ENCODE results near the gene FBXL14.

The FBXL14 gene

GRCh38 chr12:1592444-1593173 lies 1.8 kb downstream of the FBXL14 start:
- peak; percentile 84 for DNase-seq

DNA sequence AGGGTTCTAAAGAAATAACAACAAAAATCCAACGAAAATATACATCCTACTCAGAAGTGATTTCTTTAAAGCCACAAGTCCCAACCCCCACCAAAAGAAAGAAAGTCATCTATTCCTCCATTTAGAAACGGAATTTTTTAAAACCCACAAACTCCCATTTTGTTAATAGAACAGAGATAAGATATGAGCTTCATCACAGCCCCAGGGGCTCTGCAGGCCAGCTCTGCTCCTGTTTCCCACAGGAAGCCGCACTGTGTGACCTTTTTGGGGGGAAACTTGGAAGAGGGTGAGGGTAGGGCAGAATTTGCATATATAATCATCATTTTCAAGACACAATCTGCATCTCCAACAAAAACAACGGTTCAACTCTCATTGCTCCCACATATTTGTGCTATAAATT lies 2.8 kb downstream of the FBXL14 start:
- no peak for DNase-seq

DNA sequence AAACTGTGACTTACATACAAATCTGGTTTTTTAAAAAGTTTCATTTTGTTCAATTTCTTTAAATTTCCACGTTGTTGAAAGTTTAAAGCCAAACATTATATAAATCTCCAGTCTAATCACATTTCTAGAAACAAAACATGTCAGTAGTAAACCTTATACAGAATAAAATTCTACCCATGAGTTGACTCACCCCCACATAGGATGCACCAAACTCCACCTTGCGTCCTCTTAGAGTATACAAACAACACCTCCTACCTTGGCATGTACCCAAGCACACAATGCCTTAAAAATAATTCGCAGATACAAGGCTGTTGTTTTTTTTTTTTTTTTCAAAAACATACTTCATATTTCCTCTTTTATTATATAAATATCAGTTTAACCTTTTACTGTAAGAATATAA lies 3.3 kb downstream of the FBXL14 start:
- peak; percentile 29 for DNase-seq

DNA sequence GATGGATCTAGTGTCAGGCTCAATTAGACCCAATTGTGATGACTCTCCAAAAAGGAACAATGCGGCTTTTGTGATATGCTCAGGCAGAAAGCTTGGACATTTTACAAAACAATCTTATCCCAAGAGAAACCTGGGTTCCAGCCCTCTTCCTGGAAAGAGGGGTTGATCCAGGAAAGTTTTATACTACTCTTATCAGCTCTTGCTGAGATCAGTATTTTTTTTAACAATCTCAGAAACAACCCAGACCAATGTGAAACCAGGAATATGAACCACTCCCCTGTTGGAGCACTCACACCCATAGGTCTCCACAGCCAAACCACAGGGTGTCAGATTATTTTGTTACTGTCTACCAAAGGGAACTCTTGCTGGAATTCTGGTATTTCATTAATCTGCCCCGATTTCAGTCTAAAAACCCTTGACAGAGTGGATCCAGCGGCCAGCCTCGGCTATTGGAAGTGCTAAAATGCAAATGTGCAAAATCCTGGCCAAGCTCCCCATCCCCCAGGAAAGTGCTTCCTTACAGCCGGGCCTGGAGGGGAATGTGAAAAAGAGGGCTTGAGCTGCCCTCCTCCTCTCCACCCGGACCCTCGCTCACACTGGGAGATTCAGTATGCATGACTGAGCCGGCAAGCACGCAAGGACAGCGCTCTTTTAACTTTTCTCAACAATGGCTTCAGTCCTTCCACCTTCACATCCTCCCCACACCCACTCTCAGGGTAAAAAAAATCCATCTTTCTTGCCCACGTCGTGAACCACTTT lies 4.0 kb downstream of the FBXL14 start:
- DNase-seq, result no peak

DNA sequence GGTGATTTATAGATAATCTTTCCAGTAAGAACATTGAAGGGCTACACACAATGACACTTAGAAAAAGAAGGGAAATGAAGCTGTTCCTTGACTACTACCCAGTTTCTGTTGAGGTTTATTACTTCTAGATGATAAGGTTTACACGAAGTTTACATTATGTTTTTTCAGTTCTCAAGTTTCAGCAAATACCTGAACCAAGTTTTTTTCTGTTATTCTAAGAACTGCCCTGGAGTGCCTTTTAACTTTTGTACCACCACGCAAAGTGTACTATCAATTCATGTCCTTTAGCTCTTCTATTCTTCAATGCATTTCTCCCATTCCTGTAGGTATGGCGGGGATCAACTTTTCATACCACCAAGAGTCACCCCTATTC lies 5.8 kb downstream of the FBXL14 start:
- DNase-seq, result no peak

DNA sequence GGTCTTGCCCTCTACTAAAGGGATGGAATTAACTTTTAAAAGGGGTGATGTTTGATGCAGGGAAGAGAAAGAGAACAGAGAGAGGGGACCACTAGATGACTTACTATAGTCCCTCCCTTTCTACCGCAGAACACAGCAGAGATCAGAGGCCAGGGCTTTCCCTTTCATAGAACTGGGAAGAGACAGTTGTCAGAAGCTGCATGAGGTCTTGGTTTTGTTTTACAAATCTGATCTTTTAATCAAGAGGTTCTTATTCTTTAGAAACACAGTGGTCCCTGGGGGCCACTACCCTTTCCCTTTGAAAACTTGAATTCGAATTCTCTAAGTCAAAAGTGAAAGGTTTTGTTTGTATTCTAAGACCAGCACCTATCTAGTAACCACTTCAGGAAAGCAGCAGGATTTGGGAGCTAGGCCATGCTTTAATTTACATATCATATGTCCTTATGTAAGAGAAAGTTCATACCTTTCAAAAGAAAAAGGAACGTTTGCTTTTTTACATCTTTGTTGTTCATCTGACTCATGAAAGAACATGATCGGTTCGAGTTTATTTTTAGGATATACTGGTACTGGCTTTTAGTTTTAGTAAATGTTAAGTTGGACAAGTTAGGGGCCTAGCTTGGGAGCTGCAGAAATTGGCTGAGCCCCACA lies 6.3 kb downstream of the FBXL14 start:
- DNase-seq, result no peak

- DNase-seq, result no peak
Measured at GRCh38 chr12:1584326-1584725, 10.1 kb downstream of the FBXL14 start.

DNA sequence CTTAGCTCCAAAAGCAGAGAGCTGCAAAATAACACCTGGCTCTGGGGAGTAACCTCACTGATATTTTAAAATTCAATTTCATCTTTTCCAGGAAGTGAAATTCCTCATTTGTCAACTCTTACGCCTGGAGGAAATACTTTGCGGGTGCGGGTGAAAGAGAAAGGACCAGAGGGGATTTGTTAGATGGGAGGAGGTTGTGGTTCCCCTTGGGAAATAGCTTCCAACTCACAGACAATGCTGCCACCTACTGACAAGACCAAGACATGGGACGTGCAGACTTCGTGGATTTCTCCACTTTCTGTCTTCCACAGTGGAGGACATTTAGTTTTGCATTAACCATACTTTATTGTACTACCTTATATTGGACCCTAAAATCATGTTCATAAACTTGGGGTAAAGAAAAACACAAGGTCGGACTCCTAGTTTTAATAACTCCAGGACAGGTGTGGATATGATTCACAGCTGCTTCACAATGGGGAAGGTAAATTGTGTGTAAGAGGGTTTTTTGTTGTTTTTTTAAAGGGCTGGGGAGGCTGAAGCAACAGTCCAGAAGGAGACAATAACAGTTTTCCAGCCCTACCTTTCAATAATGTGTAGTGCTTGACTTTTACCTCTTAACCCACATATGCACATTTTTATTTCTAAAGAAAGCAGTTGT lies 10.8 kb downstream of the FBXL14 start:
- DNase-seq, result peak; percentile 96

DNA sequence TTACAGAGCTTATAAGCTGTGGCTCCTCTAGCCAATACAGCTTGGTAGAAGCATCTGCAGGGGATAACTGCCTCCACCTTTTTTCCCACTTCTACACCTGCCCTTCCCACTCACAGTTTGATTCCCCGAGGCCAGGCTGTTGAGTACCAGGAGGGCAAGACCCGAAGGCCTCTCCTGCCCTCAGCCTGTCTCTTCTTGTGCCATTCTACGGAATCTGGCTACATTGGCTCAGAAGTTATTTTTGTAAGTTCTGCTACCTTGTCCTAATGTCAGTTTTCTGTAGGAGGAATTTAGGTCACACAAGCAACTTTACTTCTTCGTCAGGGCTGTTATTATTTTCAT lies 11.7 kb downstream of the FBXL14 start:
- no peak for DNase-seq

DNA sequence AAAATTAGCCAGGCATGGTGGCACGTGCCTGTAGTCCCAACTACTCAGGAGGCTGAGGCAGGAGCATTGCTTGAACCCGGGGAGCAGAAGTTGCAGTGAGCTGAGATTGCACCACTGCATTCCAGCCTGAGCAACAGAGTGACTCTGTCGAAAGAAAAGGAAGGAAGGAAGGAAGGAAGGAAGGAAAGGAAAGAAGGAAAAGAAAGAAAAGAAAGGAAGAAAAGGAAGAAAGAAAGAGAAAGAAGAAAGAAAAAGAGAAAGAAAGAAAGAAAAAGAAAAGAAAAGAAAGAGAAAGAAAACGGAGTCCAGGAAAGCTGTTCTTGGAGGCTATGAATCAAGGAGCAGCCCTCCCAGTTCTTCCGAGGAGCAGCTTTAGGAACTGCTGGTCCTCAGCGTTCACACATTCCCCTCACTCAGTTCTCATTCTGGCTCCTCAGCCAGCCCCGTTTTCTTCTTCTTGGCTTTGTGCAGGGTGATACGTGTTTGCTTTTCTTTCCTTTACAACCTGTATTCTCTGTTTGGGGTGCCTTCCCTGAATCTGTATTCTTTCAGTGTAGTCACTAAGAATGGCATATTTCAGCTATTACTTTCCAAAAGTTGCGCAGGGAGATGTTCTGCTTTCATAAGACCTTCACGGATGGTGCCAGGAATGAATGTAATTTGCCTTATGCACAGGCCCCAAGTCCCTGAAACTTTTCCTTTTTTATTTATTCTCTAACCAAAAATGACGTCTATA lies 12.2 kb downstream of the FBXL14 start:
- DNase-seq, result no peak

DNA sequence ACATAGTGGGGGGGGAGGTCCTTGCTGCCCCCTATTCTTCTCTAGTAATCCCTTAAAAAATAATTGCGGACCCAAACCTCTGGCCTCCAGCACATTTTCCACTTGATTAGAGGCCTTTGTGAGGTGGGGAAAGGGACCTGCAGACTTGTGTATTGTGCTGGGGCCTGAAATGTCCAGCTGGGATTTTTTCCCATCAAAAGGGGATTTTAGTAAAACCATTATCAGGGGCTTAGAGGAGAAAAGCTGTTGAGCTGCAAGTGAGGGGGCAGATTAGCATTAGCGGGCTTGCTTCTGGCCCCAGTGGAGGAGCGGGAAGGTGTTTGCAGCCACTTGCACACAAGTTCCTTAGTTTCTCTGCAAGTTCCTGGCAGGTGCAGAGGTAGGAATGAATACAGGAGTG lies 13.9 kb downstream of the FBXL14 start:
- no peak for DNase-seq

- no peak for DNase-seq
Measured at GRCh38 chr12:1579651-1580435, 14.5 kb downstream of the FBXL14 start.

DNA sequence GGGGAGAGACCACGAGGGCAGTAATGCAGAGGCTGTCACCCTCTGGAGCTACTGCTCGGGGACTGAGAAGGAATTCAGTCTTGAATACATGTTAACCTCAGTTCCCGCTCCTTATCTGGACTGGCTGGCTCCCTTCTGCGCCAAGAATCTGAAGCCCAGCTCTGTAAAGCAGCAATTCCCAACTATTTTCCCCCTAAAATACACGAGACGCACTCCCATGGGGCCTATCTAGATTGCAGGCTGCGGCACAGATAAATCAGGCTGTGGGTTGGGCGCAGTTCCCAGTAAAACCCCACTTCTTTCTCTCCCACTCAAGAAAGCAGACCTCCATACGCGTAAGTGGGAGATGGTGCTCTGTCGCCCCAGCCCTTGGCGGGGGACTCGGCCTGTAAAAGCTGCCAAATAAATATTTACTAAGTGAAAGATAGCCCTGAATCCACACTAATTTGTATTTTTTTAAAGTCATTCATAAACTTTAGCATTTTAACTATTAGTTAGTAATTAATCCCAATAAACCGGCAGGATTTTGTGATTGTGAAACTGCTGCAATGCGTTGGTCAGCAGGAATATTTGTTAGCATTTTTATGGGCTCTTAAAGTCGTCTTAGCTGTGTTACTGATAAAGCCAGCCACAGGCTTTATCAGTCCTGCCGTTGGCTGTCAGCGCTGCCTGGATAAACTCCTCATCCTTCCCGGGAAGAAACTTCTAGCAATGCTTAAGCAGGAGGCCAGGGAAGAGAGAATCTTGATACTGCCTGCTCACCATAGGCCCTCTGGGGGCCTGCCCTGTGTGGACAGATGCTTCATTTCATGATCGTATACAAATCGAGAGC lies 17.8 kb downstream of the FBXL14 start:
- no peak for DNase-seq

- DNase-seq, result no peak
Measured at GRCh38 chr12:1575408-1576401, 18.7 kb downstream of the FBXL14 start.

- DNase-seq, result no peak
Measured at GRCh38 chr12:1574865-1575259, 19.5 kb downstream of the FBXL14 start.

DNA sequence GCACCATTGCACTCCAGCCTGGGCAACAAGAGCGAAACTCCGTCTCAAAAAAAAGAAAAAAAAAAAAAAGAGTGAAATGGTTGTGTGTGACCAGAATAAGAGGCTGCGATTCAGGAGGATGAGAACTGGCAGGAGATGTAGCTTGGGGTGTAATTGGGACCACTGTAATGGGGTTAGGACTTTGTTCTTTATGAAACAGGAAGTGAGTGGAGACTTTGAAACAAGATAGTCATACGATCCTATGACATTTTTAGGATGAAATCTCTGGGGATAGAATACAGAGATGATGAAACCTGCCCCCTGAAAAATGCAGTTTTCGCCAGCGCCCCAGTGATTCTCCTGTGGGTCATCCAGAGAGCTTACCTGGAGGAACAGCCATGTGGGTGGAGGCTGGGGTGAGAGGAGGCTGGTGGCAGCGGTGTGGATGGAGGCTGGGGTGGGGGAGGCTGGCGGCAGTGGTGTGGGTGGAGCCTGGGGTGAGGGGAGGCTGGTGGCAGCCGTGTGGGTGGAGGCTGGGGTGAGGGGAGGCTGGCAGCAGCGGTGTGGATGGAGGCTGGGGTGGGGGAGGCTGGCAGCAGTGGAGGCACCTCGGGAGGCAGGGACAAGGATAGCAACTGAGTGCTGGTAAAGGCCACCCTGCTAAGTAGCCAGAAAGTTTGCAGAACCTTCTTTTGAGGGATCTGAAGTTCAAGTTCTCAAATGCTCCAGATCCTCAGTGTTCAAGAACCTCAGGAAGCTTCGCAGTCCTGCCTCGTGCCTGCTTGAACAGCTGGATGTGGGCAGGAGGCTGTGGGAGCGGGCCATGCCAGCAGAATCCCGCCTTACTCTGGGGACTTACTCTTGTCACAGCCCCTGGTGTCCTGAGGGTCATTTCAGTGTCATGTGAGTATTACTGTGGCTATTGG lies 20.2 kb downstream of the FBXL14 start:
- DNase-seq, result no peak

DNA sequence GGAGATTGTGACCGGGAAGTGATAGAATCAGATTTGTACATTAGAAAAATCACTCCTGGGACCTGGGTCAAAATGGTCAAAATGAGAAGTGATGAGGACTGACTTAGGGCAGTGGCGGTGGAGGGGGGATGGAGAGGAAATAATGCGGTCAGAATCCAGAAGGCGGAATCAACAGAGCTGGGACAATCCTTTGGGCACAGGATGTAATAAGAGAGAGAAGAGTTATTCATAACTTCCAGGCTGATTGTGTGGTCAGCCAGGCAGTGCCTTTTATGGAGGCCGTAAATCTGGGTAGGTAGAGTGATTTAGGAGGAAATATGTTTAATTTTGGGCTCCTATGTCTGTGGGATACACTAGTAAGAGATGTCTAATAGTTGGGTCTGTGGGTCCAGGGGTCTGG lies 21.6 kb downstream of the FBXL14 start:
- DNase-seq, result no peak

DNA sequence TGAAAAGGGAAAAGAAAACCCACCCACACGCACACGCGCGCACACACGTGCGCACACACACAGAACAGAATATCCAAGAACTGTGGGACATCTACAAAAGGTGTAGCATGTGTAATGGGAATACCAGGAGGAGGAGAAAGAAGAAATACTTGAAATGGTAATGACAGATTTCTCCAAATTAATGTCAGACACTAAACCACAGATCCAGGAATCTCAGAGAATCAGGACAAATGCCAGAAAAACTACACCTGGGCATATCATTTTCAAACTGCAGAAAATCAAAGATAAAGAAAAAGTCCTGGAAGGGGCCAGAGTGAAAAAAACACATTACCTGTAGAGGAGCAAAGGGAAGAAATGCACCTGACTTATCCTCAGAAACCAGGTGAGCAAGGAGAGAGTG lies 26.5 kb downstream of the FBXL14 start:
- no peak for DNase-seq

All from NCI-H2171 treated with DMSO at 0.1 percent for 48 hours (cell line).